ENCODE results near the gene HINFP.
A peak's percentile ranks its signal among the peaks of the same experiment; 100 is the strongest.

Gene HINFP

DNA sequence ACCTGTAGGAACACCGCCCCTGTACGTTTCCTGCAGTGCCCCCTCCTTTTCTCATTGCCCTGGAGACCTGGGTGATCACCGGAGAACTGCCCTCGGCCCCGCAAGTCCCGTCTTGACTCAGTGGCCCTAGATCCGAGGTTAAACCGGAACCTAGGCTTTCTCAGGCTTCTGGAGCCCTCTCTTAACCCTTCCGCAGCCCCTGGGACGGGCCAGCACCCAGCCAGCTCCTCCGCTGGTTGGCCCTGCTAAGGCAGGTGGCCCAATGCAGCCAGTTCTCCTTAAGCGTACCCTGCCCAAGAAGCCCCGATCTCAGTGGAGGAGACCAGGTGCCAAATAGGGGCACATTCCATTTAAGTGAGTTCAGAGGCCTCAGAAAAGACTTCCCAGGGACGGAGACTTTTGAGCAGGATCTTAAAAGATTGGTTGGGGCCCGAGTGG, 47.9 kb downstream of the HINFP start:
- peak overlapping the region; percentile 65 for H3K27ac ChIP-seq
- no peak for TF ChIP-seq ZFX (IDR thresholded peaks at IDR 0.05; ENCODE audit: borderline replicate concordance)
- TF ChIP-seq, protein P1, sequence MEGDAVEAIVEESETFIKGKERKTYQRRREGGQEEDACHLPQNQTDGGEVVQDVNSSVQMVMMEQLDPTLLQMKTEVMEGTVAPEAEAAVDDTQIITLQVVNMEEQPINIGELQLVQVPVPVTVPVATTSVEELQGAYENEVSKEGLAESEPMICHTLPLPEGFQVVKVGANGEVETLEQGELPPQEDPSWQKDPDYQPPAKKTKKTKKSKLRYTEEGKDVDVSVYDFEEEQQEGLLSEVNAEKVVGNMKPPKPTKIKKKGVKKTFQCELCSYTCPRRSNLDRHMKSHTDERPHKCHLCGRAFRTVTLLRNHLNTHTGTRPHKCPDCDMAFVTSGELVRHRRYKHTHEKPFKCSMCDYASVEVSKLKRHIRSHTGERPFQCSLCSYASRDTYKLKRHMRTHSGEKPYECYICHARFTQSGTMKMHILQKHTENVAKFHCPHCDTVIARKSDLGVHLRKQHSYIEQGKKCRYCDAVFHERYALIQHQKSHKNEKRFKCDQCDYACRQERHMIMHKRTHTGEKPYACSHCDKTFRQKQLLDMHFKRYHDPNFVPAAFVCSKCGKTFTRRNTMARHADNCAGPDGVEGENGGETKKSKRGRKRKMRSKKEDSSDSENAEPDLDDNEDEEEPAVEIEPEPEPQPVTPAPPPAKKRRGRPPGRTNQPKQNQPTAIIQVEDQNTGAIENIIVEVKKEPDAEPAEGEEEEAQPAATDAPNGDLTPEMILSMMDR (IDR thresholded peaks at IDR 0.05), result no peak

DNA sequence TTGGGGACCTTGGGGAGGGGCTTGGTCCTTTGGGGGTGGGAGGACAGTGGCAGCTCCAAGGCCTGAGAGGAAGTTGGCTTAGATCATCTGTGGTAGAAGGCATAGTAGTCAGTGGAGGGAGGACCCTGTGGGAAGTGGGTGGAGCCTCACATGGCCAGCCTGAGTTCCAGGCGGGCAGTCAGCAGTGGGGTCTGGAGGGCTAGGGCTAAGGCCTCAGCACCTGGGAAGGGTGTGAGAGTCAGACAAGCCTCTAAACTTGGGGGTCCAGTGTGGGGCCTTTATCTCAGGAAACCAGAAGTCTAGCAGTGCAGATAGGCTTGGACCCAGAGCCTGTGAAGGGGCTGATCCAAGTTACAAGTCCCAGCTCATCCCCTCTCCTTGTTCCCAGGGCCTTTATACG, 51.1 kb downstream of the HINFP start:
- no peak overlapping the region for H3K27ac ChIP-seq
- TF ChIP-seq, protein P1 (IDR thresholded peaks at IDR 0.05), result no peak
- TF ChIP-seq ZFX (IDR thresholded peaks at IDR 0.05; ENCODE audit: borderline replicate concordance), result no peak

DNA sequence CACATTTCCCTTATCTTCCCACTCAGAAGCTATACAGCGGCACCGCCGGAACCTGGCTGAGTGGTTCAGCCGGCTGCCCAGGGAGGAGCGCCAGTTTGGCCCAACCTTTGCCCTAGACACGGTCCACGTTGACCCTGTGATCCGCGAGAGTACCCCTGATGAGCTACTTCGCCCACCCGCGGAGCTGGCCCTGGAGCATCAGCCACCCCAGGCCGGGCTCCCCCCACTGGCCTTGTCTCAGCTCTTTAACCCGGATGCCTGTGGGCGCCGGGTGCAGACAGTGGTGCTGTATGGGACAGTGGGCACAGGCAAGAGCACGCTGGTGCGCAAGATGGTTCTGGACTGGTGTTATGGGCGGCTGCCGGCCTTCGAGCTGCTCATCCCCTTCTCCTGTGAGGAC, 52.1 kb downstream of the HINFP start:
- H3K27ac ChIP-seq, result no peak overlapping the region
- TF ChIP-seq, protein P1 (IDR thresholded peaks at IDR 0.05), result no peak
- TF ChIP-seq ZFX (IDR thresholded peaks at IDR 0.05; ENCODE audit: borderline replicate concordance), result no peak

DNA sequence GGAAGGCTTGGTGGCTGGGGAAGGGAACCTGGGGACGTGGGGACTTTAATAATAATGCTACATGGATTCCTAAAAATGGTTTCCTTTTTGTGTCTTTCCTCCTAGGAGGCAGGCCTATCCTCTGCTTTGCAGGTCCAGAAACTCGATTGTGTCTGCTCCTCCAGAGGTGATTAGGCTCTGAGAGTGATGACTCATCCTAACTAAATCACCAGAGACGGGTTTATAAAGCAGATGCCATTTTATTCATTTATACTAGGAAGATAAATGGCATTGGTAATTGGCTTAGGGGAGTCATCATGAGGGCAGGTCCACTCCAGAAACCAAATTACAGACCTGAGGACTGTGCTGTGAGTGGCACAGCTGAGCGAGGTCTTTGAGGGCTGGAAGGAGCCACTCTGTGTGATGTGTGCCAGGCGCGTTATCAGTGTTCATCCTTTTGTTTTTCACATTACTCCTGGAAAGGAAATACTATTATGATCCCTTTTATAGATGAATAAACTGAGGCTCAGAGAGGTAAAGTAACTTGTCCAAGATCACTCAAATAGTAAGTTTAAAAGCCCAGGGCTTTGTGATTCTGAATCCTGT, 54.2 kb downstream of the HINFP start:
- TF ChIP-seq, protein P1 (IDR thresholded peaks at IDR 0.05), result no peak
- TF ChIP-seq ZFX (IDR thresholded peaks at IDR 0.05; ENCODE audit: borderline replicate concordance), result no peak
- no peak overlapping the region for H3K27ac ChIP-seq

DNA sequence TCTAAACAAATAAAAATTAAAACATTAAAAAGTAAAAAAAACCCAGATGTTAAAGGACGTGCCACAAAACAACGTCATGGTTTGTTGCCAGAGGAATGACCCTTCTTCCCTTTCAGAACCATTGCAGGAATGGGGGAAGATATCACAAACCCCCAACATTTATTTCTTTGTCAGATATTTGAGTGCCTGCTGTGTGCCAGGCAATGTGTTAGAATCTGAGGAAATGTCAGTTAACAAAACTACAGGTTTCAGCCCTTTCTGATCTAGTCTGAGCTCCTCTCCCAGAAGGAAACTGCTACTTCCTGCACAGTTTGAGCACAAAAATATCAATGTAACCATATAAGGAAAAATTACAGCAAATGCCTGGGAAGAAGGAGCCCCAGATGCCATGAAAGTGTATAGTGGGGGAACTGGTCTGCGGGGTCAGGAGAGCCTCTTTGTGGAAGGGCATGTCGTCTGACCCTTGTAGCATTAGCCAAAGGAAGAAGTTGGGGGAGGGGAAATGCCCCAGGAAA, 56.8 kb downstream of the HINFP start:
- no peak for TF ChIP-seq ZFX (IDR thresholded peaks at IDR 0.05; ENCODE audit: borderline replicate concordance)
- TF ChIP-seq, protein P1 (IDR thresholded peaks at IDR 0.05), result no peak
- no peak overlapping the region for H3K27ac ChIP-seq

DNA sequence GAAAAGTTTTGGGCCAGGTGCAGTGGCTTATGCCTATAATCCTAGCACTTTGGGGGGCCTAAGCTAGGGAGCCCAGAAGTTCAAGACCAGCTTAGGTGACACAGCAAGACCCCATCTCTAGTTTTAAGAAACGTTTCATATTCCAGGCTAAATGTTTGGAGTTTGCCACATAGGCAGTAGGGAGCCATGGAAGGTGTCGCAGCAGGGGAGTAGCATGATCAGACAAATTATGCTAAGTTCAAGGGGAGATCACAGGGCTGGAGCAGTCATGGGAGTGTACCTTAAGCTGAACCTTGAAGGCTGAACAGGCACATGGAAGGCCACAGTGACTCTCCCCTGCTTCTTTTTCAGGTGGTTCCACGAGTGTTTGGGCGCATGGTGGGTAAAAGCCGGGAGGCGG, 58.0 kb downstream of the HINFP start:
- no peak overlapping the region for H3K27ac ChIP-seq
- TF ChIP-seq, protein P1 (IDR thresholded peaks at IDR 0.05), result no peak
- no peak for TF ChIP-seq ZFX (IDR thresholded peaks at IDR 0.05; ENCODE audit: borderline replicate concordance)

DNA sequence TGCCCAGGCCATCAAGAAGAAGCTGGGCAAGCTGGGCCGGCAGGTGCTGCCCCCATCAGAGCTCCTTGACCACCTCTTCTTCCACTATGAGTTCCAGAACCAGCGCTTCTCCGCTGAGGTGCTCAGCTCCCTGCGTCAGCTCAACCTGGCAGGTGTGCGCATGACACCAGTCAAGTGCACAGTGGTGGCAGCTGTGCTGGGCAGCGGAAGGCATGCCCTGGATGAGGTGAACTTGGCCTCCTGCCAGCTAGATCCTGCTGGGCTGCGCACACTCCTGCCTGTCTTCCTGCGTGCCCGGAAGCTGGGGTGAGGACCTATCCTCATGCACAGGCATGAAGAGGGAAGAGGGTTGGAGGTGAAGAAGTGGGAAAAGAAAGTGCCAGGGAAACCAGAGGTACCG, 58.6 kb downstream of the HINFP start:
- TF ChIP-seq, protein P1 (IDR thresholded peaks at IDR 0.05), result no peak
- no peak for TF ChIP-seq ZFX (IDR thresholded peaks at IDR 0.05; ENCODE audit: borderline replicate concordance)
- no peak overlapping the region for H3K27ac ChIP-seq

All from 22Rv1 (cell line).